HCT116 (cell line): ENCODE results near the gene FOXK1. TPM values are rescaled to one million over a fixed set of nuclear protein-coding genes. Genes with fewer than 3 reads are reported as not detected.

Experiments used
- ATAC-seq: fragments of 200-7000 bp; cut with Tn5 transposase; 2 replicates; pipeline ENCODE4 v1.9.1; 2020; ENCODE audit warnings: mild to moderate bottlenecking, moderate library complexity
- BruUV-seq: library from RNA; stranded (reverse); fragments of 400-500 nt; replicated peaks from 2 replicates; lab custom pipeline; 2021; lab: Mats Ljungman, UMichigan
- CTCF ChIA-PET: fragments of 300-600 bp; sonication (Branson Sonifier 250); formaldehyde crosslinking; loops from one replicate; lab custom pipeline; 2021; ENCODE audit warnings: antibody characterized with exemption; lab: Charles Lee
- POLR2A ChIA-PET: fragments of 300-600, 350-600 bp; sonication (Branson Sonifier 250); formaldehyde crosslinking; loops from one replicate; lab custom pipeline; 2021; ENCODE audit warnings: antibody characterized with exemption; lab: Charles Lee
- RAD21 ChIA-PET, 2 experiments: fragments of 300-600 bp; sonication (Branson Sonifier 250); formaldehyde crosslinking; loops; one replicate each; lab custom pipeline; 2023; ENCODE audit warnings: low total read pairs in 2 of 2; ENCODE audit not compliant: uncharacterized antibody in 2 of 2, unreplicated experiment in 2 of 2, low non-redundant PET in 1 of 2; lab: Charles Lee
- DNase-seq: peaks from one replicate; pipeline ENCODE4 v3.0.0-alpha.2; 2010; ENCODE audit warnings: low read depth, low spot score
- H2AFZ ChIP-seq: fragments of 200-600 bp; shearing (Covaris generic), sonication (generic); 2 replicates; pipeline ENCODE4 v1.6.1; 2017; ENCODE audit warnings: low read depth, mixed run types, mixed read lengths, antibody characterized with exemption, low read length; ENCODE audit not compliant: poor library complexity, severe bottlenecking
- H3K27ac ChIP-seq: 2 replicates; pipeline ENCODE4 v1.5.1; 2012; ENCODE audit warnings: low read depth, low read length
- H3K27me3 ChIP-seq: fragments of 200-600 bp; sonication (generic); 2 replicates; pipeline ENCODE4 v1.6.1; 2016; ENCODE audit warnings: mixed run types, low read length, mixed read lengths; ENCODE audit not compliant: insufficient read depth
- H3K36me3 ChIP-seq, 2 experiments: fragments of 200-500 bp in 1 of 2; fragments of 200-600 bp in 1 of 2; sonication (Bioruptor generic) in 1 of 2; sonication (generic) in 1 of 2; 2 replicates each; pipeline versions ENCODE4 v1.5.1 to v1.6.1; 2014 to 2016; ENCODE audit warnings: low read length in 2 of 2, inconsistent platforms in 1 of 2, mixed read lengths in 1 of 2, mixed run types in 1 of 2; ENCODE audit not compliant: insufficient read depth in 2 of 2, control insufficient read depth in 1 of 2
- H3K4me1 ChIP-seq, 2 experiments: fragments of 200-600 bp in 1 of 2; sonication (generic) in 1 of 2; 2 replicates each; pipeline versions ENCODE4 v1.5.1 to v1.6.1; 2012 to 2017; ENCODE audit warnings: low read length in 2 of 2, inconsistent platforms in 1 of 2, mild to moderate bottlenecking in 1 of 2, mixed read lengths in 1 of 2, mixed run types in 1 of 2, moderate library complexity in 1 of 2; ENCODE audit not compliant: insufficient read depth in 2 of 2, control insufficient read depth in 1 of 2
- H3K4me2 ChIP-seq: fragments of 200-600 bp; sonication (generic); 2 replicates; pipeline ENCODE4 v1.6.1; 2017; ENCODE audit warnings: mixed run types, low read length, mixed read lengths
- H3K4me3 ChIP-seq, 2 experiments: fragments of 200-600 bp in 1 of 2; sonication (generic) in 1 of 2; replicated peaks in 1 of 2; 2 replicates each; pipeline ENCODE4 v1.5.1; 2011 to 2016; ENCODE audit warnings: low read length in 2 of 2, control low read depth in 1 of 2, low read depth in 1 of 2, mild to moderate bottlenecking in 1 of 2, mixed read lengths in 1 of 2, mixed run types in 1 of 2
- H3K79me2 ChIP-seq: fragments of 200-600 bp; sonication (generic); 2 replicates; pipeline ENCODE4 v1.6.1; 2017; ENCODE audit warnings: mild to moderate bottlenecking, mixed run types, low read length, moderate library complexity, mixed read lengths; ENCODE audit not compliant: insufficient read depth
- H3K9ac ChIP-seq: fragments of 200-600 bp; sonication (generic); 2 replicates; pipeline ENCODE4 v1.6.1; 2016; ENCODE audit warnings: low read length, mixed read lengths
- H3K9me2 ChIP-seq: fragments of 200-600 bp; sonication (generic), shearing (Covaris generic); 2 replicates; pipeline ENCODE4 v1.6.1; 2017; ENCODE audit warnings: mixed run types, mild to moderate bottlenecking, moderate library complexity; ENCODE audit not compliant: insufficient read depth
- H3K9me3 ChIP-seq, 2 experiments: fragments of 200-500 bp in 1 of 2; fragments of 200-600 bp in 1 of 2; sonication (Bioruptor generic) in 1 of 2; sonication (generic) in 1 of 2; 2 replicates each; pipeline ENCODE4 v1.6.1; 2014 to 2017; ENCODE audit warnings: low read length in 2 of 2, mixed read lengths in 2 of 2, inconsistent platforms in 1 of 2, low read depth in 1 of 2, mild to moderate bottlenecking in 1 of 2, mixed run types in 1 of 2, moderate library complexity in 1 of 2; ENCODE audit not compliant: control insufficient read depth in 1 of 2, insufficient read depth in 1 of 2
- H4K20me1 ChIP-seq: fragments of 200-600 bp; sonication (generic), shearing (Covaris generic); 2 replicates; pipeline ENCODE4 v1.6.1; 2017; ENCODE audit warnings: mixed run types, mild to moderate bottlenecking, moderate library complexity; ENCODE audit not compliant: insufficient read depth
- CBX3 ChIP-seq: IDR thresholded peaks from 2 replicates; pipeline ENCODE4 v1.6.1; 2012; ENCODE audit warnings: low read depth
- CEBPB ChIP-seq: IDR thresholded peaks from 2 replicates; pipeline ENCODE4 v1.6.1; 2012; ENCODE audit warnings: low read depth
- ELF1 ChIP-seq: IDR thresholded peaks from 2 replicates; pipeline ENCODE4 v1.6.1; 2012; ENCODE audit warnings: low read depth, borderline replicate concordance
- EZH2 ChIP-seq: fragments of 200-600 bp; sonication (generic); IDR thresholded peaks from 2 replicates; pipeline ENCODE4 v1.6.1; 2017; ENCODE audit warnings: antibody characterized with exemption, mixed run types
- EZH2phosphoT487 ChIP-seq: fragments of 200-600 bp; IDR thresholded peaks from 2 replicates; pipeline ENCODE4 v1.6.1; 2018; ENCODE audit warnings: antibody characterized with exemption, borderline replicate concordance
- FOSL1 ChIP-seq: IDR thresholded peaks from 2 replicates; pipeline ENCODE4 v1.6.1; 2012; ENCODE audit warnings: low read depth
- MAX ChIP-seq: IDR thresholded peaks from 2 replicates; pipeline ENCODE4 v1.6.1; 2012
- POLR2A ChIP-seq: IDR thresholded peaks from 2 replicates; pipeline ENCODE4 v1.7.0; 2011; ENCODE audit warnings: borderline replicate concordance; ENCODE audit not compliant: insufficient read depth, insufficient read length; ENCODE audit errors: extremely low read depth
- POLR2AphosphoS5 ChIP-seq: IDR thresholded peaks from 2 replicates; pipeline ENCODE4 v1.6.1; 2011; ENCODE audit warnings: mild to moderate bottlenecking, low read depth, low read length, moderate library complexity
- RAD21 ChIP-seq: IDR thresholded peaks from 2 replicates; pipeline ENCODE4 v1.6.1; 2012; ENCODE audit warnings: low read depth, mild to moderate bottlenecking
- SIN3A ChIP-seq: IDR thresholded peaks from 2 replicates; pipeline ENCODE4 v1.6.1; 2012; ENCODE audit warnings: low read depth
- TCF7L2 ChIP-seq: IDR thresholded peaks from 2 replicates; pipeline ENCODE4 v1.7.0; 2011; ENCODE audit warnings: borderline replicate concordance, inconsistent platforms; ENCODE audit not compliant: insufficient read depth, insufficient read length; ENCODE audit errors: extremely low read depth
- ZBTB33 ChIP-seq: IDR thresholded peaks from 2 replicates; pipeline ENCODE4 v1.6.1; 2011; ENCODE audit warnings: mild to moderate bottlenecking, low read length, moderate library complexity; ENCODE audit not compliant: insufficient replicate concordance; ENCODE audit errors: extremely low read depth
- ZNF274 ChIP-seq: fragments of 200-500 bp; sonication (Bioruptor generic); IDR thresholded peaks from 2 replicates; pipeline ENCODE4 v1.6.1; 2014; ENCODE audit warnings: mild to moderate bottlenecking, low read depth, low read length, inconsistent platforms
- intact Hi-C: fragments of 100-400 bp; cut with micrococcal nuclease; formaldehyde crosslinking; loops from 2 replicates; pipeline ENCODE4 v1.10.0; 2022
- total RNA-seq: library from RNA; stranded (reverse); gene quantifications from one replicate; pipeline ENCODE4 v1.2.1, GENCODE V29; 2021; ENCODE audit not compliant: unreplicated experiment
- TF ChIP-seq, protein P1 (sequence below), 3 experiments: fragments of 200-600 bp in 1 of 3; sonication (generic) in 1 of 3; IDR thresholded peaks in 2 of 3; conservative IDR thresholded peaks in 1 of 3; 2 replicates each; pipeline ENCODE4 v1.5.1; 2012 to 2017; ENCODE audit warnings: low read depth in 2 of 3, low read length in 2 of 3, antibody characterized with exemption in 1 of 3, borderline replicate concordance in 1 of 3, control low read depth in 1 of 3, mild to moderate bottlenecking in 1 of 3, mixed read lengths in 1 of 3, mixed run types in 1 of 3, moderate library complexity in 1 of 3; ENCODE audit not compliant: insufficient read depth in 1 of 3

FOXK1 gene
- total RNA-seq, 1 experiment from 2014 or later, result 60.5 TPM

DNA sequence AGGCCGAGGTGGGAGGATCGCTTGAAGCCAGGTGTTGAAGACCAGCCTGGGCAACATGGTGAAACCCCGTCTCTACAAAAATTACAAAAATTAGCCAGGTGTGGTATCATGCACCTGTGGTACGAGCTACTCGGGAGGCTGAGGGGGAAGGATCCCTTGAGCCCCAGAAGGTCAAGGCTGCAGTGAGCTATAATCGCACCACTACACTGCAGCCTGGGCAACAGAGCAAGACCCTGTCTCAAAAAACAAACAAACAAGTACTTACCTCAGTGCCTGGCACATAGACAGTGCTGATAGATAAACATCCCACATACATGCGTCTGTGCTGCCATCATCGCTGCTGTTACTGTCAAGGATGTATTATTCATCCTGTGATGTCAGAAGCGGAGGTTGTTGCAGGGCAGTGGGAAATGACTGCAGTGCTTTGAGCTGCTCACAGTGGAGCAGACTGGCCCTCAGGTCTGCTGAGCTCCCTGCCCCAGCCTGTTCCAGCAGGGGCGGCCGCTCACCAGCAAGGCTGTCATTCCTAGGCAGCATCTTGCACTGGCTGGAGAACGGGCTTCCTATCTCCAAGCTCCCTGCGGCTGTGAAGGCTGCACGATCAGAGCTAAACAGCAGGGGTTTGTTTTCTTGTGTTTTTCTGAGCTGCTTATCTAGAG is 18.6 kb downstream of the FOXK1 start:
- Histone ChIP-seq H3K79me2 (peaks cover 99% of the 10 kb centered on the region), H3K4me3 (no peak overlapping the region), H3K9me2 (no peaks in the 10 kb centered on the region), H3K4me2 (no peak overlapping the region), H3K36me3 (no peaks in the 10 kb centered on the region), H4K20me1 (0 out of 2 replicates have a peak, but pooled peaks cover 3% of the 10 kb centered on the region), H3K9ac (no peak overlapping the region), H3K27ac (no peak overlapping the region), H3K9me3 (no peaks in the 10 kb centered on the region), H3K4me1 (no peaks in the 10 kb centered on the region; a peak in 1 of 4 replicates), H2AFZ (no peak overlapping the region), H3K27me3 (no peaks in the 10 kb centered on the region)
- intact Hi-C loops, result no loop called here
- no TSS peak for BruUV-seq
- ATAC-seq (no peak), DNase-seq (no peak)
- ChIA-PET POLR2A (no interaction called here), RAD21 (no interaction called here), CTCF (no interaction called here)
- TF ChIP-seq POLR2AphosphoS5 (no peak), CBX3 (no peak), FOSL1 (no peak), ZNF274 (no peak), TCF7L2 (no peak), ELF1 (no peak), RAD21 (no peak), MAX (no peak), EZH2 (no peak), SIN3A (no peak), EZH2phosphoT487 (no peak), ZBTB33 (no peak), CEBPB (no peak), POLR2A (no peak)
- TF ChIP-seq, protein P1, sequence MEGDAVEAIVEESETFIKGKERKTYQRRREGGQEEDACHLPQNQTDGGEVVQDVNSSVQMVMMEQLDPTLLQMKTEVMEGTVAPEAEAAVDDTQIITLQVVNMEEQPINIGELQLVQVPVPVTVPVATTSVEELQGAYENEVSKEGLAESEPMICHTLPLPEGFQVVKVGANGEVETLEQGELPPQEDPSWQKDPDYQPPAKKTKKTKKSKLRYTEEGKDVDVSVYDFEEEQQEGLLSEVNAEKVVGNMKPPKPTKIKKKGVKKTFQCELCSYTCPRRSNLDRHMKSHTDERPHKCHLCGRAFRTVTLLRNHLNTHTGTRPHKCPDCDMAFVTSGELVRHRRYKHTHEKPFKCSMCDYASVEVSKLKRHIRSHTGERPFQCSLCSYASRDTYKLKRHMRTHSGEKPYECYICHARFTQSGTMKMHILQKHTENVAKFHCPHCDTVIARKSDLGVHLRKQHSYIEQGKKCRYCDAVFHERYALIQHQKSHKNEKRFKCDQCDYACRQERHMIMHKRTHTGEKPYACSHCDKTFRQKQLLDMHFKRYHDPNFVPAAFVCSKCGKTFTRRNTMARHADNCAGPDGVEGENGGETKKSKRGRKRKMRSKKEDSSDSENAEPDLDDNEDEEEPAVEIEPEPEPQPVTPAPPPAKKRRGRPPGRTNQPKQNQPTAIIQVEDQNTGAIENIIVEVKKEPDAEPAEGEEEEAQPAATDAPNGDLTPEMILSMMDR (IDR thresholded peaks at IDR 0.05 in 2 of 3, conservative IDR thresholded peaks at IDR 0.05 in 1 of 3; ENCODE audit: borderline replicate concordance in 1 of 3, insufficient read depth in 1 of 3, low read depth in 2 of 3, low read length in 2 of 3), result no peak
